NT2/D1 (cell line): Measurements from ENCODE around the gene SND1.

ENCODE experiments used
- SUZ12 ChIP-seq: IDR thresholded peaks from 2 replicates; pipeline ENCODE4 v1.6.1; 2011; ENCODE audit not compliant: insufficient read length, insufficient read depth; ENCODE audit errors: extremely low read depth
- ZNF274 ChIP-seq: IDR thresholded peaks from 2 replicates; pipeline ENCODE4 v1.6.1; 2011; ENCODE audit warnings: mild to moderate bottlenecking, low read depth, low read length

DNA sequence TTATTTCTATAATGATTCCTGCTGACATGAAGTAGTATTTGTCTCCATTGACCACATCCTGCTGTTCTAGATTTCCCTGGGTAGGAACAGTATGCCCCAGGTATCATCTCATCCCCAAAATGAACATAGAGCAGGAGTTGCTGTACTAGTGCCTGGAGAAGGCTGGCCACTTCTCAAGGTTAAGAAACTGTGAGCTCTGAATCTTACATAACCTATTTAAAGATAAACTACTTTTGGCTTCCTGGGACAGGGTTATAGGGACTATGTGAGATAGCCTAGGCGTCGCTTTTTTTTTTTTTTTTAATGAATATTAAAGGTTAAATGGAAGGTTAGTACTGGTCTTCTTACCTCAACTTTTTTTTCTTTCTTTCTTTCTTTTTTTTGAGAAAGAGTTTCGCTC is 276.2 kb downstream of the SND1 start:
- no peak for TF ChIP-seq ZNF274
- no peak for TF ChIP-seq SUZ12
